Smooth muscle cell (in vitro differentiated cells): ENCODE data around the gene STXBP2. TPM values are rescaled to one million over a fixed set of nuclear protein-coding genes. Genes with fewer than 3 reads are reported as not detected.

Experiments
- DNase-seq: peaks from one replicate; lab custom pipeline; 2025; ENCODE audit not compliant: unreplicated experiment; lab: John Stamatoyannopoulos, UW
- H2AFZ ChIP-seq: fragments of 200-600 bp; sonication (generic); 2 replicates; pipeline ENCODE4 v1.6.0; 2016; ENCODE audit warnings: antibody characterized with exemption, low read depth, mild to moderate bottlenecking
- H3F3A ChIP-seq: fragments of 200-600 bp; sonication (generic); 2 replicates; pipeline ENCODE4 v1.6.0; 2017; ENCODE audit warnings: antibody characterized with exemption, low read depth
- H3K27ac ChIP-seq: fragments of 200-600 bp; sonication (generic); 2 replicates; pipeline ENCODE4 v1.5.1; 2016; ENCODE audit warnings: low read depth, mild to moderate bottlenecking
- H3K27me3 ChIP-seq: fragments of 200-600 bp; sonication (generic); 2 replicates; pipeline ENCODE4 v1.6.1; 2016; ENCODE audit warnings: low read depth, mild to moderate bottlenecking
- H3K36me3 ChIP-seq: fragments of 200-600 bp; sonication (generic); 2 replicates; pipeline ENCODE4 v1.5.1; 2016; ENCODE audit warnings: low read depth
- H3K4me1 ChIP-seq: fragments of 200-600 bp; sonication (generic); 2 replicates; pipeline ENCODE4 v1.5.1; 2016; ENCODE audit warnings: low read depth
- H3K4me2 ChIP-seq: fragments of 200-600 bp; sonication (generic); 2 replicates; pipeline ENCODE4 v1.6.0; 2016; ENCODE audit warnings: mild to moderate bottlenecking
- H3K4me3 ChIP-seq: fragments of 200-600 bp; sonication (generic); 2 replicates; pipeline ENCODE4 v1.5.1; 2016; ENCODE audit warnings: mild to moderate bottlenecking
- H3K79me2 ChIP-seq: fragments of 200-600 bp; sonication (generic); 2 replicates; pipeline ENCODE4 v1.6.0; 2016; ENCODE audit warnings: low read depth, mild to moderate bottlenecking
- H3K9ac ChIP-seq: fragments of 200-600 bp; sonication (generic); 2 replicates; pipeline ENCODE4 v1.6.0; 2016; ENCODE audit warnings: low read depth
- H3K9me3 ChIP-seq: fragments of 200-600 bp; sonication (generic); replicated peaks from 2 replicates; pipeline ENCODE4 v1.5.1; 2016; ENCODE audit warnings: low read depth
- H4K20me1 ChIP-seq: fragments of 200-600 bp; sonication (generic); 2 replicates; pipeline ENCODE4 v1.6.0; 2016; ENCODE audit warnings: low read depth
- CTCF ChIP-seq: fragments of 200-600 bp; sonication (generic); IDR thresholded peaks from 2 replicates; pipeline ENCODE4 v1.5.1; 2017; ENCODE audit warnings: borderline replicate concordance, mild to moderate bottlenecking, antibody characterized with exemption; ENCODE audit not compliant: insufficient read depth, poor library complexity, severe bottlenecking
- WGBS: methylation state at CpG from one replicate; pipeline ENCODE4 v1.1.7; 2016; ENCODE audit warnings: low lambda C conversion rate; 5-methylcytosine and 5-hydroxymethylcytosine counted together
- polyA plus RNA-seq: library from polyadenylated mRNA; unstranded; fragments of >200 nt; fragmentation: Nextera tagmentation; extraction: Ambion mirVana; gene quantifications from 2 replicates; pipeline ENCODE4 v1.2.1, GENCODE V29; 2016
- total RNA-seq: library from RNA; depleted of rRNA; stranded (reverse); fragments of >200 nt; gene quantifications from 2 replicates; pipeline ENCODE4 v1.2.3, GENCODE V29; 2014

Gene STXBP2
- total and polyA plus RNA-seq, 2 experiments from 2014 or later: 17.8 to 32.7 TPM

DNA sequence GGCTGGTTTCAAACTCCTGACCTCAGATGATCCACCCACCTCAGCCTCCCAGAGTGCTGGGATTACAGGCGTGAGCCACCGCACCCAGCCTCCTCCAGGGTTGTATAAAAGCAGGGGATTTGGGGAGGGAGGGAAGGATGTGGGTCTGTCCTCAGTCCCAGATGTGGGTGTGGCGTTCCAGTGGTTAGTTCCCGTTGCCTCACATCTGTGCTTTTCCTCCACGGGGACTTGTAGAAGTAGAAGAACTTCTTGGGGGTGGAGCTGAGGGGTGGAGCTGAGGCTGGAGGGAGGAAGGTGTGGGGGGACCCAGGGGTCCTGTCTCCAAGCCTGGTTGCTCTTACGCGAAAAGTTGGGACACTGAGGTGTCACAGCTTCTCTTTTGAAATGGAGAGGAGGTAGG is 39.5 kb downstream of the STXBP2 start:
- Histone ChIP-seq H4K20me1 (no peaks in the 10 kb centered on the region), H3K9me3 (no peaks in the 10 kb centered on the region), H2AFZ (no peak overlapping the region), H3K27me3 (peaks cover 29% of the 10 kb centered on the region), H3K4me2 (no peak overlapping the region), H3F3A (no peaks in the 10 kb centered on the region), H3K79me2 (peaks cover 5% of the 10 kb centered on the region), H3K4me1 (no peaks in the 10 kb centered on the region), H3K36me3 (no peaks in the 10 kb centered on the region), H3K4me3 (no peak overlapping the region), H3K9ac (no peak overlapping the region), H3K27ac (no peak overlapping the region)
- 68% methylated on average over 7 of the region's 7 CpGs for WGBS
- no peak for DNase-seq
- TF ChIP-seq CTCF: no peak

GRCh38 chr19:7676854-7677253 is 39.9 kb downstream of the STXBP2 start, which contains the start of gene MCEMP1:
MCEMP1 (plus strand) TSS chr19:7677090; CDS start chr19:7677121, 31 bp downstream.
- Histone ChIP-seq H3K27me3 (peaks cover 24% of the 10 kb centered on the region), H3K36me3 (no peaks in the 10 kb centered on the region), H3K9me3 (no peaks in the 10 kb centered on the region), H3K9ac (no peak within 1 kb of the TSS), H3K79me2 (peaks cover 5% of the 10 kb centered on the region), H3K4me3 (no peak within 1 kb of the TSS), H3K4me1 (no peaks in the 10 kb centered on the region), H3F3A (no peaks in the 10 kb centered on the region), H2AFZ (no peak within 1 kb of the TSS), H4K20me1 (peaks cover 1% of the 10 kb centered on the region), H3K27ac (no peak within 1 kb of the TSS), H3K4me2 (no peak within 1 kb of the TSS)
- no peak for TF ChIP-seq CTCF
- DNase-seq: no peak
- WGBS: 78% methylated on average over 10 of the region's 10 CpGs

DNA sequence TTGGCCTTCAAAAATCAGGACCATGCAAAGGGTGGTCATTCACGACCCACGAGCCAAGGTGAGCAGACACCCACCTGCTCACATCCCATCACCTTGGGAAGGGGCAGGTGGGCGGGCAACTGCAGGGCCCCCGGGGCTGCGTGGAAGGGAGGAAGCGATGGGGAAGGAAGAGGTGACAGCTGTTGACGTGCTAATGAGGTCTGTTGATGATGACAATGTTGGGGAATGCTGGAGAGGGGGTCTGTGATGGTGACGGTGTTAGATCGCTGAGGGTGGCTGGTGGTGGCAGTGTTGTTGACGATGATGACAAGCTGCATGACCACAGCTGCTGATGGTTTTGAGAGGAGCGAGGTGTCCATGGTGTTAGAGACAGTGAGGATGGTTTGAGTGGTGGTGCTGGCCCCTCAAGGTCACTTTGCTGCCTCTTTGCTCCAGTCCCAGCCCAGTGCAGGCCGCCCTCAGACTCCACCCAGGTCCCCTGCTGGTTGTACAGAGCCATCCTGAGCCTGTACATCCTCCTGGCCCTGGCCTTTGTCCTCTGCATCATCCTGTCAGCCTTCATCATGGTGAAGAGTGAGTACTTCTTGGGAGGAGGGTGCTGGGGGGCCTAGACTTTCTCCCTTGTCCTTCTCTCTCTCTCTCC is 40.9 kb downstream of the STXBP2 start:
- no peak overlapping the region for H2AFZ ChIP-seq
- H3K9me3 ChIP-seq: no peaks in the 10 kb centered on the region
- peaks cover 5% of the 10 kb centered on the region for H3K79me2 ChIP-seq
- no peaks in the 10 kb centered on the region for H3F3A ChIP-seq
- peaks cover 10% of the 10 kb centered on the region for H4K20me1 ChIP-seq
- no peak for TF ChIP-seq CTCF
- no peak overlapping the region for H3K9ac ChIP-seq
- H3K4me1 ChIP-seq: no peaks in the 10 kb centered on the region
- DNase-seq: no peak
- H3K27ac ChIP-seq: no peak overlapping the region
- peaks cover 15% of the 10 kb centered on the region for H3K27me3 ChIP-seq
- H3K36me3 ChIP-seq: no peaks in the 10 kb centered on the region
- H3K4me3 ChIP-seq: no peak overlapping the region
- WGBS: 59% methylated on average over 12 of the region's 12 CpGs
- no peak overlapping the region for H3K4me2 ChIP-seq

DNA sequence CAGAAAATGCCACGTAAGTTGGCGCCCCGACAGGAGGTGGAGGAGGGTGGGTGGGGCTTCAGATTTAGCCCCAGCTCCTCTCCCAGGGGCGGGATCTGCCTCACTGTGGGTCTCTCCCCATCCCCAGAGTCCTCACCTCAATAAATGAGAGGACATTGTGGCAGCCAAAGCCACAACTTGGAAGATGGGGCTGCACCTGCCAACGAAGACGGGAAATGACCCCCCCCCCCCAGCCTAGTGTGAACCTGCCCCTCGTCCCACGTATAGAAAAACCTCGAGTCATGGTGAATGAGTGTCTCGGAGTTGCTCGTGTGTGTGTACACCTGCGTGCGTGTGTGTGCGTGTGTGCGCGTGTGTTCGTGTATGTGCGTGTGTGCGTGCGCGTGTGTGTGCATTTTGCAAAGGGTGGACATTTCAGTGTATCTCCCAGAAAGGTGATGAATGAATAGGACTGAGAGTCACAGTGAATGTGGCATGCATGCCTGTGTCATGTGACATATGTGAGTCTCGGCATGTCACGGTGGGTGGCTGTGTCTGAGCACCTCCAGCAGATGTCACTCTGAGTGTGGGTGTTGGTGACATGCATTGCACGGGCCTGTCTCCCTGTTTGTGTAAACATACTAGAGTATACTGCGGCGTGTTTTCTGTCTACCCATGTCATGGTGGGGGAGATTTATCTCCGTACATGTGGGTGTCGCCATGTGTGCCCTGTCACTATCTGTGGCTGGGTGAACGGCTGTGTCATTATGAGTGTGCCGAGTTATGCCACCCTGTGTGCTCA is 42.3 kb downstream of the STXBP2 start:
- Histone ChIP-seq H3K27ac (no peak overlapping the region), H3K9me3 (no peaks in the 10 kb centered on the region), H3K4me3 (no peak overlapping the region), H3K4me1 (no peaks in the 10 kb centered on the region), H3K9ac (no peak overlapping the region), H3F3A (no peaks in the 10 kb centered on the region), H3K79me2 (peaks cover 5% of the 10 kb centered on the region), H3K36me3 (no peaks in the 10 kb centered on the region), H2AFZ (no peak overlapping the region), H4K20me1 (peaks cover 18% of the 10 kb centered on the region), H3K4me2 (no peak overlapping the region), H3K27me3 (peaks cover 12% of the 10 kb centered on the region)
- 74% methylated on average over 30 of the region's 30 CpGs for WGBS
- no peak for DNase-seq
- TF ChIP-seq CTCF: no peak
